Measurements from ENCODE around the gene LRRC72.
"Not testable (repeated sequence)": the region's sequence is repeated elsewhere in the genome, so short reads cannot be mapped to it uniquely, and the experiment has no call there.

The LRRC72 gene

DNA sequence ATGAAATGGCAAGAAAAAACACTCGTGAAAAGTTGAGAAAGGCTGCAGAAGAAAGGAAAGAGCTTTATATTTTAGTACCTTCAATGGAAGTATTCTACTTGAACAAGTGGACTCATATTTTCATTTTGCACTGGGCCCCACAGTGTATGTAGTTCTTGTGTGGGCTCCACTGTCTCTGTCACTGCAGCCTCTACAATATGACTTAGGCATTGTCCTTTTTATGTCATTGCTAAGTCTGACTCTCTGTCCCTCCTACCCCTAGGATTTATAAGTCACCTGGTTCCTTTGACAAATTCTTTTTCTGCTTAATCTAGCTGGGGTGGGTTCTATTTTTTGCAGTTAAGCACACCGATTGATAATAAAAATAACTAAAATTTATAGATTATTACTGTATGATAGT, 33.4 kb upstream of the LRRC72 start:
- DNase-seq (ENCODE audit: low read depth), result no peak
- TF ChIP-seq CTCF (conservative IDR thresholded peaks at IDR 0.05; ENCODE audit: low read length), result no peak

GRCh38 chr7:16494551-16494950, 32.1 kb upstream of the LRRC72 start:
- no peak overlapping the region for H3K4me3 ChIP-seq (ENCODE audit: low read length)
- no peak for TF ChIP-seq CTCF (conservative IDR thresholded peaks at IDR 0.05; ENCODE audit: low read length)
- DNase-seq (ENCODE audit: low read depth), result no peak

More for the DNA sequence above, 33.4 kb upstream of the LRRC72 start:
- no peak overlapping the region for H3K4me3 ChIP-seq (ENCODE audit: low read length)

DNA sequence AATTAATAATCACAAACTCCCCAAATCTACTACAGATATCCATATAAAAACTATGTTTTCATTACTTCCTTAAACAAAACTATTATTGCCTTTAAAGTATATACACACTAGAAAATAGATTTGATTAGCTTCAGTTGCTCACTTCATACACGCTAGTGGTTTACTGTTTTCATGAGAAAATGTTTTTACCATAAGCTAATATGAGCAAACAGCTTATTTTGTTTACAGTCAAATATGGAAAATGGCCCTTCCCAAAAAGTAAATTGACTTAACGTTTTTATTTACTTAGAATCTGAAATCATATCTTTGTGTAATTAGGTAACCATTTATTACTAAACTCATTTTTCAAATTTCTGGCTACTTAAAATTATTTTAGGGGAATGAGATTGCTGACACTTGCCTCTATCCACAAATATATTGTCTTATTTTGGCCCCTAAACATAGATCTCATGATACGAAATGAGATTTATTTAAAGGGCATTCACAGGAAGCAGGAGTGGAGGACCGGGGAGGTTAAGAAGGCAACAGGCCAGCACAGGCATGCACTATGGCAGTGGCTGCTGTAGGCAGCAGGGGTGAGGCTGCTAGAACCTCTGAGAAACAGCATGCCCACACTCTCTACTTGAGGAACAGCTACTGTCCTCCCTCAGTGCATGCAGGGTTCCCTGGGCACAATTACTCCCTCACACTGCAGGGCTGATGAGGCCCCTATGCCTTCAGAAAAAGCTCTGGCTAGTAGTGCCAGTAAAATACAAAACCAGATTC, 31.5 kb upstream of the LRRC72 start:
- no peak for TF ChIP-seq CTCF (conservative IDR thresholded peaks at IDR 0.05; ENCODE audit: low read length)
- no peak for DNase-seq (ENCODE audit: low read depth)

GRCh38 chr7:16498122-16498521, 28.5 kb upstream of the LRRC72 start:
- no peak overlapping the region for H3K4me3 ChIP-seq (ENCODE audit: low read length)
- TF ChIP-seq CTCF (conservative IDR thresholded peaks at IDR 0.05; ENCODE audit: low read length), result no peak
- DNase-seq (ENCODE audit: low read depth), result no peak

More for the DNA sequence above, 31.5 kb upstream of the LRRC72 start:
- no peak overlapping the region for H3K4me3 ChIP-seq (ENCODE audit: low read length)

DNA sequence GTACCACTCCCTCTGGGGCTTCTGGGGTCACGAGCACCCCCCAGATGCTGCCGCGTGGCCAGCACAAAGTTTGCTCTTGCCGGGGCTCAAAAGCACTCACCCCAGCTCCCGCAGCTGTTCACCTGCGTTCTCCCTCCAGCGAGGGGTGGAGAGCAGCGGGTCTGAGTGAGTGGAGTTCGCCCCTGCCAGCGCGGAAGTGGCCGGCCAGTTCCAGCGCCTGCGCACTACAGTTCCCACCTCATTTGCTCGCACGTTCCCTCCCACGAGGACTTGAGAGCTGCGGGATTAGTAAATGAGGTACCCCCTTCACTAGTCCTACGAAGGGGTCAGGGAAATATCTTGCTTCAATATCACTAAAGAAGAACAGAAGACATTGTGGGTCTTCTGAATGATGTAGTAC, 24.3 kb upstream of the LRRC72 start:
- TF ChIP-seq CTCF (conservative IDR thresholded peaks at IDR 0.05; ENCODE audit: low read length), result no peak
- DNase-seq (ENCODE audit: low read depth), result no peak
- H3K4me3 ChIP-seq (ENCODE audit: low read length), result no peak overlapping the region

GRCh38 chr7:16504019-16504418, 22.6 kb upstream of the LRRC72 start:
- H3K4me3 ChIP-seq (ENCODE audit: low read length), result no peak overlapping the region
- no peak for DNase-seq (ENCODE audit: low read depth)
- no peak for TF ChIP-seq CTCF (conservative IDR thresholded peaks at IDR 0.05; ENCODE audit: low read length)

DNA sequence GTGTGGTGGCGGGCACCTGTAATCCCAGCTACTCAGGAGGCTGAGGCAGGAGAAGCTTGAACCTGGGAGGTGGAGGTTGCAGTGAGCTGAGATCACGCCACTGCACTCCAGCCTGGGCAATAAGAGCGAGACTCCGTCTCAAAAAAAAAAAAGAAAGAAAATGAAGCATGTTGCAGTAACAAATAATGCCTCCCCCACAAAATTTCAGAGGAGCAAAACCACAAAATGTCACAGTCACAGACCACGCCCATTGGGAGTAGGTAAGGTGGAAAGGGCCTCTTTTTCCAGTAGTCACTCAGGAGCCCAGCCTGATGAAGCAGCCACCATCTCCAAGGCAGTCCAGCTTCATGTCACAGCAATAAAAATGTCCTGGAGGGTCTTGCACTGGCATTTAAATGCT, 20.2 kb upstream of the LRRC72 start:
- DNase-seq (ENCODE audit: low read depth); H3K4me3 ChIP-seq (ENCODE audit: low read length): not testable (repeated sequence)

All from AG10803 (cell line).